HepG2 (cell line): ENCODE measurements around the gene SRGAP3. TPM values are rescaled to one million over a fixed set of nuclear protein-coding genes. Genes with fewer than 3 reads are reported as not detected.

Source experiments
- FOSL1 ChIP-seq: sonication (generic); formaldehyde crosslinking; IDR thresholded peaks from 2 replicates; pipeline ENCODE4 v1.9.0; 2021; ENCODE audit warnings: missing genetic modification reagents, borderline replicate concordance
- FOXA3 ChIP-seq: IDR thresholded peaks from 2 replicates; pipeline ENCODE4 v1.6.1; 2016; ENCODE audit warnings: missing genetic modification reagents, missing compliant biosample characterization
- GATAD1 ChIP-seq: IDR thresholded peaks from 2 replicates; pipeline ENCODE4 v1.6.1; 2016; ENCODE audit warnings: missing genetic modification reagents, missing compliant biosample characterization
- HIVEP1 ChIP-seq: sonication (generic); formaldehyde crosslinking; IDR thresholded peaks from 2 replicates; pipeline ENCODE4 v1.4.0; 2020; ENCODE audit warnings: mild to moderate bottlenecking, missing genetic modification reagents
- KLF16 ChIP-seq, 2 experiments: sonication (generic) in 1 of 2; formaldehyde crosslinking in 1 of 2; IDR thresholded peaks; 2 replicates each; pipeline versions ENCODE4 v1.6.1 to v1.8.0; 2016 to 2023; ENCODE audit warnings: missing genetic modification reagents in 2 of 2, missing compliant biosample characterization in 1 of 2
- ZBTB49 ChIP-seq: sonication (generic); formaldehyde crosslinking; IDR thresholded peaks from 2 replicates; pipeline ENCODE4 v1.4.0; 2020; ENCODE audit warnings: missing genetic modification reagents, borderline replicate concordance
- ZNF318 ChIP-seq: sonication (generic); formaldehyde crosslinking; IDR thresholded peaks from 2 replicates; pipeline ENCODE4 v1.4.0; 2020; ENCODE audit warnings: mild to moderate bottlenecking, missing genetic modification reagents
- ZNF343 ChIP-seq: sonication (generic); formaldehyde crosslinking; IDR thresholded peaks from 2 replicates; pipeline ENCODE4 v1.4.0; 2020; ENCODE audit warnings: mild to moderate bottlenecking, missing genetic modification reagents
- ZNF761 ChIP-seq: sonication (generic); formaldehyde crosslinking; conservative IDR thresholded peaks from 2 replicates; pipeline ENCODE4 v1.4.0; 2020; ENCODE audit warnings: mild to moderate bottlenecking, missing genetic modification reagents
- polyA plus RNA-seq, 8 experiments: library from polyadenylated mRNA; depleted of rRNA in 3 of 8; stranded (reverse) in 7 of 8; unstranded in 1 of 8; fragments of >200 nt; fragmentation: Illumina TruSeq in 4 of 8; extraction: Trizol in 4 of 8; gene quantifications; 2 replicates each; pipeline versions ENCODE4 v1.2.1 to v1.2.3, GENCODE V29; 2011 to 2016; ENCODE audit warnings: low read depth in 4 of 8, missing spikeins in 1 of 8, mixed read lengths in 1 of 8; ENCODE audit not compliant: insufficient read depth in 1 of 8
- total RNA-seq, 5 experiments: library from RNA; depleted of rRNA; stranded (reverse); fragments of >200 nt; fragmentation: Illumina TruSeq; extraction: Trizol; gene quantifications; 2 replicates each; pipeline ENCODE4 v1.2.3, GENCODE V29; 2016; ENCODE audit warnings: low read depth in 1 of 5

The SRGAP3 gene
- total and polyA plus RNA-seq, 2 of the 13 experiments (the other 11 are each of a cell fraction or from before 2014, with no cell fraction given) = 1.2 to 1.4 TPM

- TF ChIP-seq ZNF318 (no peak), FOXA3 (no peak), ZNF343 (CRISPR knock-in tag) (no peak), FOSL1 (CRISPR knock-in tag) (no peak), KLF16 (CRISPR knock-in tag; IDR thresholded peaks at IDR 0.05) (no peak), ZBTB49 (no peak), ZNF761 (CRISPR knock-in tag) (no peak), GATAD1 (CRISPR knock-in tag) (no peak), HIVEP1 (CRISPR knock-in tag) (no peak)
Measured at GRCh38 chr3:9169326-9169725, 80.1 kb downstream of the SRGAP3 start (continued).
